Measurements from ENCODE around the gene CDC42EP4.

The CDC42EP4 gene

DNA sequence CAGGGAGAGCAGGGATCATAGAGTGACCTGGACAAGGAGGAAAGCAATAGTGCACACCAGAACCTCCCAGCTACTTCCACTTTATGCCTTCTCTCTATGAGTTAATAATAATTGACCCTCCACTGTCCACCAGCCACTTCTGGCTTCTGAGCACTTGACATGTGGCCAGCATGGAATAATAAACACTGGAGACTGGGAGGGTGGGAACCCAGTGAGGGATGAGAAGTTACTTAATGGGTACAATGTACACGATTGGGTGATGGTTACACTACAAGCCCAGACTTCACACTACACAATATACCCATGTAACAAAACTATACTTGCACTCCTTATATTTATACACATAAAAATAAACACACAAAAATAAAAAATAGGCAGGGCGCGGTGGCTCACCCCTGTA, 11.4 kb downstream of the CDC42EP4 start:
- no CpG with 5 or more reads among the region's 3 CpGs for WGBS (ENCODE audit: insufficient coverage, insufficient read length)
- Histone ChIP-seq H3K36me3 (ENCODE audit: control insufficient read depth, insufficient read depth, low read length) (no peaks in the 10 kb centered on the region), H3K27me3 (ENCODE audit: control insufficient read depth, insufficient read depth, low read length) (no peaks in the 10 kb centered on the region), H3K9me3 (ENCODE audit: control insufficient read depth, insufficient read depth, low read length) (no peaks in the 10 kb centered on the region), H3K4me3 (ENCODE audit: low read length) (no peak overlapping the region), H3K27ac (ENCODE audit: low read length) (no peak overlapping the region), H3K4me1 (ENCODE audit: control insufficient read depth, insufficient read depth, low read length) (peaks cover 6% of the 10 kb centered on the region; the same call in 1 of the 2 replicates)
- no peak for DNase-seq (ENCODE audit: low read depth, low spot score)

DNA sequence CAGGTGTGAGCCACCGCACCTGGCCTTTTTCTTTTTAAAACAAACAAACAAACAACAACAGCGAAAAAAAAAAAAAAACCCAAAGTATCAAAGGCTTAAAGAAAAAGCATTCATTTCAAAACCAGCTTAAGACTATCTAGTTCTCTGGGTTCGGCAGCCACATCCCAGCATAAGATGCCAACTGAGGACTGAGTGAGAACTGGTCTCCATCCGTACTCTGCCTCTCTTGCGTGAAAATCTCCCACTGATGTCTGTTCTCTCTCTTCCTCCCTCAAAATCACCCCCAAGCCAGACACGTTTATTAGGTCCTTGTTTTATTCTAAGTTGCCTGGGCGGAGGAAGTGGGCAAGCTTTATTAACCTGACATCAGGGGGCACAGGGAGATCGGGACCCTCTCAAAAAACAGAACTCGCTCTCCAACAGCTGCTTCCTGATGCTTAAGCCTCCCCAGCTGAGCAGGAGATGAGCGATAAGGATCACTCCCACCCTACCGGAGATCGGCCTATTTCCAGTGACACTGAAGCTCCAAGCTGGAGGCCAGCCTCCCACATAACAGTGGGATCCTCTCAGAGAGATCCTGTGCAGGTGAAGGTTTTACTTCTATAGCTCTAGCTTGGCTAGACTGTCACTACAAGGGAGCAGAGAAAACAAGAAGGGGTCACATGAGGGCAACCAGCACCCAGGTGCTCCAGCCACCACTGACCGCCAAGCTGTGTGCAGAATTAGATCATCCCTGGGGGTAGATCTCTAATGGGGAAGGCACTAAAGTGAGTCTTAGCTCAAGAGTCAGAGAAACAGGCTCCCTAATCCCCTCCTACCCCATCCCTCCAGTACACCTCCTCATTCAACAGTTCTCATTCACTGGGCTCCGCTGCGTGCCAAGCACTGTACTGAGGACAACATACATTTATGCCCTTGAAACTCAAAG, 13.6 kb downstream of the CDC42EP4 start:
- Histone ChIP-seq H3K27me3 (ENCODE audit: control insufficient read depth, insufficient read depth, low read length) (no peaks in the 10 kb centered on the region), H3K4me3 (ENCODE audit: low read length) (no peak overlapping the region), H3K27ac (ENCODE audit: low read length) (no peak overlapping the region), H3K36me3 (ENCODE audit: control insufficient read depth, insufficient read depth, low read length) (no peaks in the 10 kb centered on the region), H3K9me3 (ENCODE audit: control insufficient read depth, insufficient read depth, low read length) (no peaks in the 10 kb centered on the region), H3K4me1 (ENCODE audit: control insufficient read depth, insufficient read depth, low read length) (0 out of 2 replicates have a peak, but pooled peaks cover 2% of the 10 kb centered on the region)
- no peak for DNase-seq (ENCODE audit: low read depth, low spot score)
- no CpG with 5 or more reads among the region's 15 CpGs for WGBS (ENCODE audit: insufficient coverage, insufficient read length)

DNA sequence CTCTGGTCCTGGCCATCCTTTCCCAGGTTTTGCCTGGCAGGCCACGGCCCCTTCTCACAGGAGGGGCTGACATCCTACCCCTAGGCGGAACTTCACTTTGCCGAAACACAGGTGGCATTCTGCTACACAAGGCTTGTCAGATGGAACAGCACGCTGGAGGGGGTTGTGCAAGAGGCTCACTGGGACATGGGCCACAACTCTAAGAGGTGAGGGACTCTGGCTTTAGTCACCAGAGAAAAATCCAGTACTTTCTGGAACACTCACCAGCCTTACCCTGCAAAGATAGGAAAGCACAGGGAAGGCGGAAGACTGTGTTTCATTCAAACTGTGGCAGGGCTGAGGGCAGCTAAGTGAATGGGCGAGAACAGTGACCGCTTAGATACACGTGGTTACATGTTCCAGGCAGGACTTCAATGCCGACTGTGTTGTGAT, 18.3 kb downstream of the CDC42EP4 start:
- Histone ChIP-seq H3K4me3 (ENCODE audit: low read length) (no peak overlapping the region), H3K27me3 (ENCODE audit: control insufficient read depth, insufficient read depth, low read length) (no peaks in the 10 kb centered on the region), H3K27ac (ENCODE audit: low read length) (no peak overlapping the region)

DNA sequence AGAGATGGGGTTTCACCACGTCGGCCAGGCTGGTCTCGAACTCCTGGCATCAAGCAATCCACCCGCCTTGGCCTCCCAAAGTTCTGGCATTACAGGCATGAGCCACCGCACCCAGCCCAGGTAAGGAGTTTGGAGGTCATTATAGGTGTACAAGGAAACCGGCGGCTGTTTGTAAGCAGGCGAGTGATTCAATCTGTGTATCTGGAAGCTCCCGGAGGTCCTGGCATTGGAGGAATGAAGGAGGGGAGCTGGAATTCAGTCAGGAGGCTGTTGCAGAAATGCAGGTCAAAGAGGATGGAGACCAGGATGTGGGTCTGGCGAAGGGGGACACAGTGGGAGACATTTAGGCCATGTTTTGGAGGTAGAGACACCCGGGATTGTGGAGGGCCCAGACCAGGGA, 18.8 kb downstream of the CDC42EP4 start:
- WGBS (ENCODE audit: insufficient coverage, insufficient read length): no CpG with 5 or more reads among the region's 11 CpGs
- no peaks in the 10 kb centered on the region for H3K36me3 ChIP-seq (ENCODE audit: control insufficient read depth, insufficient read depth, low read length)
- no peaks in the 10 kb centered on the region for H3K9me3 ChIP-seq (ENCODE audit: control insufficient read depth, insufficient read depth, low read length)
- H3K4me1 ChIP-seq (ENCODE audit: control insufficient read depth, insufficient read depth, low read length): no peaks in the 10 kb centered on the region
- no peak for DNase-seq (ENCODE audit: low read depth, low spot score)
- H3K27ac ChIP-seq (ENCODE audit: low read length): no peak overlapping the region
- H3K27me3 ChIP-seq (ENCODE audit: control insufficient read depth, insufficient read depth, low read length): no peaks in the 10 kb centered on the region
- H3K4me3 ChIP-seq (ENCODE audit: low read length): no peak overlapping the region

More for the DNA sequence above, 18.3 kb downstream of the CDC42EP4 start:
- no CpG with 5 or more reads among the region's 9 CpGs for WGBS (ENCODE audit: insufficient coverage, insufficient read length)
- no peaks in the 10 kb centered on the region for H3K36me3 ChIP-seq (ENCODE audit: control insufficient read depth, insufficient read depth, low read length)
- no peak for DNase-seq (ENCODE audit: low read depth, low spot score)
- H3K4me1 ChIP-seq (ENCODE audit: control insufficient read depth, insufficient read depth, low read length): no peaks in the 10 kb centered on the region
- no peaks in the 10 kb centered on the region for H3K9me3 ChIP-seq (ENCODE audit: control insufficient read depth, insufficient read depth, low read length)

DNA sequence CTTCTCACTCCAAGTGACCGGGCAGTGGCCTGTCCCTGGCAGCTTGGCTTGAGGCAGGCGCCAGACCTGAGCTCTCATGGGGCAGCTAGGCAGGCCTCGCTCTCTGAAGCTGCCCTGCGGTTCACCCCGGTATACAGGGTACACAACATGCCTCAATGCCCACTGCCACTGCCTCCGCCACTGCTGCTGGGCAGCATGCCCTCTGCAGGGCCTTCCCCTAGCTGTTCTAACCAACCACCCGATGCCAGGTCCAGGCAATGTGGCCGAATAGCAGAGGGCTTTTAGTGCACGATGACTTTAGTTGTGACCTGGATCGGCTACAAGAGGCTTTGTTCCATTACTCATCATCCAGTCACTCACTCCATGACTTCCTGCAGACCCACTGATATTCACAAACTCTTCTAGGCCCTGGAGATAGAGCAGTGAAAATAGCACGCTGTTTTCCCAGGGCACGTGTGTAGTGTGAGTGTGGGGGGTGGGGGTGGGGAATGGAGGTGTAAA, 19.7 kb downstream of the CDC42EP4 start:
- WGBS (ENCODE audit: insufficient coverage, insufficient read length): no CpG with 5 or more reads among the region's 12 CpGs
- Histone ChIP-seq H3K4me1 (ENCODE audit: control insufficient read depth, insufficient read depth, low read length) (no peaks in the 10 kb centered on the region), H3K4me3 (ENCODE audit: low read length) (no peak overlapping the region)

DNA sequence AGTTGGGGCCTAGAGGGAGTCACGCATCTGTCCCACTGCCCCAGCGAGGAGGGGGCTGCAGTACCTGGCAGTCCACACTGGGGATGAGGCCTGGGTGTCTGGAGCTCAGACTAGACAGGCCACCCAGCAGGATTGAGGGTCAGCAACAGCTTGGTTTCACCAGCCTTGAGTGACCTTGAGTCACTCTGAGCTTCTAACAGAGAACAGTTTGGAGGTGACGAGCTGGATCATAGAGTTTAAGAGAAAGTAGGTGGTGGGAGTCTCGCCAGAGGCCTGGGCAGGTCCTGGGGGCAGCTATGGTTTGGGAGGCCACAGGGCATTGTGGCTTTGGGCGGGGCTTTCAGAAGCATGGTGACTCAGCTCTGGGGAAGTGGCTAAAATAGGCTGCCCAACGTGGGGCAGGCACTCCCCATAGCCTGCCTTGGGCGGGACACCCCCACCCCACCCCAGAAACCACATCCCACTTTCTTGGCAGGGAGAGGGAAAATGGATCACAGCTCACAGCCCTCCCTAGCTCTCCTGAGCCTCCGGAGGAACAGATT, 20.5 kb downstream of the CDC42EP4 start:
- no CpG with 5 or more reads among the region's 8 CpGs for WGBS (ENCODE audit: insufficient coverage, insufficient read length)
- H3K27me3 ChIP-seq (ENCODE audit: control insufficient read depth, insufficient read depth, low read length): no peaks in the 10 kb centered on the region
- no peaks in the 10 kb centered on the region for H3K9me3 ChIP-seq (ENCODE audit: control insufficient read depth, insufficient read depth, low read length)
- H3K27ac ChIP-seq (ENCODE audit: low read length): no peak overlapping the region
- no peaks in the 10 kb centered on the region for H3K4me1 ChIP-seq (ENCODE audit: control insufficient read depth, insufficient read depth, low read length)
- DNase-seq (ENCODE audit: low read depth, low spot score): no peak
- no peak overlapping the region for H3K4me3 ChIP-seq (ENCODE audit: low read length)
- H3K36me3 ChIP-seq (ENCODE audit: control insufficient read depth, insufficient read depth, low read length): 0 out of 2 replicates have a peak, but pooled peaks cover under 1% of the 10 kb centered on the region

More for the DNA sequence above, 19.7 kb downstream of the CDC42EP4 start:
- Histone ChIP-seq H3K9me3 (ENCODE audit: control insufficient read depth, insufficient read depth, low read length) (no peaks in the 10 kb centered on the region), H3K36me3 (ENCODE audit: control insufficient read depth, insufficient read depth, low read length) (no peaks in the 10 kb centered on the region), H3K27me3 (ENCODE audit: control insufficient read depth, insufficient read depth, low read length) (no peaks in the 10 kb centered on the region), H3K27ac (ENCODE audit: low read length) (no peak overlapping the region)
- DNase-seq (ENCODE audit: low read depth, low spot score): no peak

DNA sequence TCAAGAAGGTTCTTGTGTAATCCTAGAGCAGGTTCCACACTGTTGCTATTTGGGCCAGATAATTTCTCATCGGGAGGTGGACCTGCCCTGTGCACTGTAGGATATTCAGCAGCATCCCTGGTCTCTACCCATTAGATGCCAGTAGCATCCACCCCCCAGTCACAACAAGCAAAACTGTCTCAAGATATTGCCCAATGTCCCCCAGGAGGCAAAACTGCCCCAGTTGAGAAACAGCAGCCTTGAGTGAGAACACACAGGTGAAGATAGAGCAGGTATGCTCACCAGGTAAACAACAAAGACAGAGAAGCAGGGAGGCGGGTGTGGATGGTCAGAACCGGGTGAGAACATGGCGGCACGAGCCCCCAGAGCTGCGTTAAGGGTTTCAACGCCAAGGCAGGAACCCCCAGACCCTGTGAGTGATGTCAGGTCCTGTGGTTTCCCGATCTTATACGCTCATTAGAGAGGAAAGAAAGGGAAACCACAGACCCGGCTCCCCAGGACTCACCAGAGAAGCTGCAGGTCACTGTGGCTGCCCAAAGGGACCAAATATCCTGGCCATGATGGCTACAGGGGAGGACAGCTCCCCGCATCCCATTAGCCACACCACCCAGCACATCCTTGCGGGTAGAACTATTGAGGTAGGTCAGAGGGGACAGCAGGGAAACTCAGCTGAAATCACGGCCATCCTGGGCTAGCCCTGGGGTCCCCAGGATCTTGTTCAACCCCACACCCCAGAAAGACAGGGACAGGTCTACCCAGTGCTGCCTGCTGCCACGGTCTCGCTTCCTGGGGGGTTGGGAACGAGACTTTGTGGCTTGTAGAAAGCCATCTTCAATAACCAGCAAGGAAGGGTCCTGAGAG, 21.2 kb downstream of the CDC42EP4 start:
- Histone ChIP-seq H3K27ac (ENCODE audit: low read length) (no peak overlapping the region), H3K27me3 (ENCODE audit: control insufficient read depth, insufficient read depth, low read length) (no peaks in the 10 kb centered on the region), H3K4me1 (ENCODE audit: control insufficient read depth, insufficient read depth, low read length) (no peaks in the 10 kb centered on the region), H3K4me3 (ENCODE audit: low read length) (no peak overlapping the region), H3K36me3 (ENCODE audit: control insufficient read depth, insufficient read depth, low read length) (peaks cover 5% of the 10 kb centered on the region; the same call in 1 of the 2 replicates), H3K9me3 (ENCODE audit: control insufficient read depth, insufficient read depth, low read length) (no peaks in the 10 kb centered on the region)
- no CpG with 5 or more reads among the region's 16 CpGs for WGBS (ENCODE audit: insufficient coverage, insufficient read length)
- no peak for DNase-seq (ENCODE audit: low read depth, low spot score)

DNA sequence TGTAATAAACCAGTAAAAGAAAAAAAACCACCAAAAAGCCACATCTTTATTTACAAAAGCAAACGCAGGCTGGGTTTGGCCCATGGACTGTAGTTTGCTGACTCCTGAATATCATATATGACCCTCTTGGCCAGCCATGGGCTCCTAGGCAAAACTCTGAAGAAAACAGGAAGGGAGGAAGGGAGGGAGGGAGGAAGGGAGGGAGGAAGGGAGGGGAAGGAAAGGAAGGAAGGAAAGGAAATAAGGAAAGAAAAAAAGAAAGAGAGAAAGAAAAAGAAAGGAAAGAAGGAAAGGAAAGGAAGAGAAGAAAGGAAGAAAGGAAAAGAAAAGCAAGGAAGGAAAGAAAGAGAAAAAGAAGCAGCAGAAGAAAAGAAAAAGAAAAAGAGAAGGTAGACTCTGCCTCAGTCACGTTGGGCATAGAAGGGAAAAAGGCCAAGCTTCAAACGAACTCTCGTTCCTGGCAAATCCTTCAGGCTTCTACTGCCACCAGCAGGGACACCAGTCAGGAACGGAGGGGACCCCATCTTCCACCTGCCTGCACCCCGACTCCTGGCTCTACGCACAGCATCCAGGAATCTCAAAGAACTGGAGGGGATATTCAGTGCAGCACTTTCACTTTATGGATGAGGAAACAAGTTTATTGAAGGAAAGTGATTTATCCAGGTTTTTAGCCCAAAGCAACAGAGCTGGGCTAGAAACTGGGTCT, 22.1 kb downstream of the CDC42EP4 start:
- no peak for DNase-seq (ENCODE audit: low read depth, low spot score)
- H3K27me3 ChIP-seq (ENCODE audit: control insufficient read depth, insufficient read depth, low read length): no peaks in the 10 kb centered on the region
- H3K9me3 ChIP-seq (ENCODE audit: control insufficient read depth, insufficient read depth, low read length): no peaks in the 10 kb centered on the region
- H3K4me1 ChIP-seq (ENCODE audit: control insufficient read depth, insufficient read depth, low read length): no peaks in the 10 kb centered on the region
- no peak overlapping the region for H3K27ac ChIP-seq (ENCODE audit: low read length)
- H3K4me3 ChIP-seq (ENCODE audit: low read length): no peak overlapping the region
- WGBS (ENCODE audit: insufficient coverage, insufficient read length): no CpG with 5 or more reads among the region's 7 CpGs
- peaks cover 12% of the 10 kb centered on the region for H3K36me3 ChIP-seq (ENCODE audit: control insufficient read depth, insufficient read depth, low read length)

DNA sequence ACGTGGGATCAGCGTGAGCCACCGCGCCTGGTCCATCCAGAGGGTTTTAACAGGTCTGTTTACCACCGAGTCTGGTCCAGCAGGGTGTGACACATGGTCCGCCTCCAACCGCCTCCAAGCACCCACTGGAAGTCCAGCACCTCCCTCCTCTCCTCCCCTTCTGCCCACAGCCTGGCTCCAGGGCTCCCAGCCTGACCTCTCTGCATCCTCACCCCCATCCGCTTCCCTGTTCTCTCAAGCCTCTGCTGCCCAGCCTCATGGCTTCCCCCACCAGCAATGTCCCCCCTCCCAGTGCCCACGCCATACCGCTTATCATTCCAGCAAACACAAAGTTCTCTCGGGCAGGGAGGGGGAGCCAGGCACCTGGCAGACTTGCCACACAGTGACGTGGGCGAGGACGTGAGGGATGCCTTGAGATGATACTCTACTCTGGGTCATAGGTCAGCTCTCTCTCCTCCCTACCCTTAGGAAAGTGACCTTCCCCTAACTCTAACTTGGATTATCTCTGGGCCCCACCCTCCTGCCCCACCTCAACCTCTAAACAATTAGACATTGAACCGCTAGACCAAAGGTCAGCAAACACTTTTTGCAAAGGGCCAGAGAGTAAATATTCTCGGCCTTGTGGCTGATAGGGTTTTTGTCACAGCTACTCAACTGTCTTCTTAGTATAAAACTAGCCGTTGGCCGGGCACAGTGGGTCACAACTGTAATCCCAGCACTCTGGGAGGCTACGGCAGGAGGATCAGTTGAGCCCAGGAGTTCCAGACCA, 23.1 kb downstream of the CDC42EP4 start:
- Histone ChIP-seq H3K27ac (ENCODE audit: low read length) (no peak overlapping the region), H3K27me3 (ENCODE audit: control insufficient read depth, insufficient read depth, low read length) (no peaks in the 10 kb centered on the region), H3K9me3 (ENCODE audit: control insufficient read depth, insufficient read depth, low read length) (no peaks in the 10 kb centered on the region), H3K4me3 (ENCODE audit: low read length) (no peak overlapping the region), H3K4me1 (ENCODE audit: control insufficient read depth, insufficient read depth, low read length) (no peaks in the 10 kb centered on the region), H3K36me3 (ENCODE audit: control insufficient read depth, insufficient read depth, low read length) (peaks cover 12% of the 10 kb centered on the region)
- WGBS (ENCODE audit: insufficient coverage, insufficient read length): no CpG with 5 or more reads among the region's 19 CpGs
- no peak for DNase-seq (ENCODE audit: low read depth, low spot score)
